Breast epithelium (tissue), 3 donors: ENCODE measurements around the gene ANKIB1.

Source experiments
- POLR2A ChIP-seq: fragments of 450-650 bp; IDR thresholded peaks from one replicate; pipeline ENCODE4 v1.6.1; 2016; ENCODE audit warnings: antibody characterized with exemption, mild to moderate bottlenecking, moderate library complexity
- POLR2AphosphoS5 ChIP-seq, 3 donors: sonication (generic); formaldehyde crosslinking; IDR thresholded peaks; one replicate each; pipeline ENCODE4 v1.6.1; 2017; ENCODE audit warnings: antibody characterized with exemption in 3 of 3

- TF ChIP-seq POLR2A (no peak), POLR2AphosphoS5 (IDR thresholded peaks at IDR 0.05) (no peak)
Measured at GRCh38 chr7:92289321-92289720, 43.5 kb downstream of the ANKIB1 start.
